GM19468 (cell line): ENCODE data around the gene GBP1.
"Not testable (repeated sequence)": the region's sequence is repeated elsewhere in the genome, so short reads cannot be mapped to it uniquely, and the experiment has no call there.

Source experiments
- ATAC-seq: cut with Tn5 transposase; IDR thresholded peaks from one replicate; pipeline ENCODE4 v1.9.1; 2021; ENCODE audit warnings: mild to moderate bottlenecking, moderate library complexity, moderate number of reproducible peaks; ENCODE audit not compliant: unreplicated experiment; ENCODE audit errors: extremely low read depth

GBP1 gene

DNA sequence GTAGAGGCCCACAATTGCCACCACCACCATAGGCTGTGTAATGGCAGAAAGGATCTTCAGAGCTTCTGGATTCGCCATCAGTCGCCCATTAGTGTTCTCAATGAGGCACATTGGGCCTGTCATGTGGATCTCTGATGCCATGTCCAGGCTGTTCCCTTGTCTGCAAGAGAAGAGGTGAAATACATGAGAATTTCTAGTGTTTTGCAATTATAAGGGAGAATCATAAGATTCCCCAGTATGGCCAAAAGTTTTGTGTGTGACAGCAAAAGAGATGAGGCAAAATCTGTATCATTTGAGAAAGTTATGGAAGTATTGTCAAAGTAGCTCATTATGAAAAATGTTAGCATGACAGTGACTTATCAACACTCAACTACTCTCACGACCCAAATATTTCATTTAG is 1.9 kb downstream of the GBP1 start:
- ATAC-seq, result no peak

DNA sequence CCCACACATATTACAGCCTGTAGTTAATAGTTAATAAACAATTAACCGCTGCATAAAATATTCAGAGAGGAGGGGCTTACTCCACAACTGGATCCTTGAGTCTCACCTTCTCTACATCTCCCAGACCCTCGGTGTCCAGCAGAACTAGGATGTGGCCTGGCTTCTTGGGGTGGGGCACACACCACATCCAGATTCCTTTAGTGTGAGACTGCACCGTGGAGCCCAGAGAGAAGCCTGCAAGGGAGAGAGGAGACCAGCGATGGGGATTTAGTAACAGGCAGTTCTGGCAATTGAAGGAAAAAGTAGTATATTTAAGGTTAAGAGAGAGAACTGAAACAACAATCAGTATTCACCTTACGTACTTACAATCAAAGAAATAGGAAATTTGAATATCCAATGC is 4.9 kb downstream of the GBP1 start:
- no peak for ATAC-seq

GRCh38 chr1:89051955-89052312 is 13.1 kb downstream of the GBP1 start:
- no peak for ATAC-seq

DNA sequence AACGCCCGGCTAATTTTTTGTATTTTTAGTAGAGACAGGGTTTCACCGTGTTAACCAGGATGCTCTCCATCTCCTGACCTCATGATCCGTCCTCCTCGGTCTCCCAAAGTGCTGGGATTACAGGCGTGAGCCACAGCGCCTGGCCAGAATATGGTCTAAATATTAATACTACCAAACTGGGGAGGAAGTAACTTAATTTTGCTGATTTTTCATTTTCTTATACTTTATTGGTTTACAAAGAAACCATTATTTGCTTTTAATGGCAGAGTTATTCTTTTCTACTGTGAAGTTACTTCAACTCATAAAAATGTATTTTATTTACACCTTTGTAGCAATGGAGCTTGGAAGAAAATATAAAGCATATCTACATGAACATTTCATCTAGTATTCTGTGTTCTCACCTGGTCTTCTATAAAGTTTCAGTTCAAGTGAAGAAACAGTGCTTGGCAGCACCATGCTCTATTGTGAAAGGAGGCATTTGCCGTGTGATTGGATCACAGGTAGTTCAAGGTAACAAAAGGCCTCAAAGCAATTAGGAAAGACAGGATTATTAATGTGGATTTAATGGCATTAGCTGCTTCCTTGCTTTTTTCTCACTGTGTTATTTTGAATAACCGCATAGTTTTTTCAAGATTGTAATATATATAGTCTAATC is 13.6 kb downstream of the GBP1 start:
- ATAC-seq, result no peak

DNA sequence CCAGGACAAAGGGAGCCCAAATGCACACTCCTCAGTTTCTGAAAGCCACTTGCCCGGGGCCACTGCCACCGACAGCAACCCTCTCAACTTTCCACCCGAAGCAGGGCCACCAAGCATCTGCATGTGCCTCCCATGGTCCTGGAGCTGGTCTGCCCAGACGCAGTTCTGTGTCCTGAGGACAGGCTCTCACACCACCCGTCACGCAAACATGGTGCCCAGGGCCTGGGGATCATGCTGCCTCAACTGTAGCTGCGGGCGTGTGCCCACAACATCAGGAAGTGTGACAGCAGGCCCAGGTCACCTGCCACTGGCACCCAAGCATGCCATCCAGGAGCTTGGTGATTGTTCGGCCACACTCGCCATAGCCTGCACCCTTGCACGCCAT is 14.4 kb downstream of the GBP1 start:
- ATAC-seq, result no peak

DNA sequence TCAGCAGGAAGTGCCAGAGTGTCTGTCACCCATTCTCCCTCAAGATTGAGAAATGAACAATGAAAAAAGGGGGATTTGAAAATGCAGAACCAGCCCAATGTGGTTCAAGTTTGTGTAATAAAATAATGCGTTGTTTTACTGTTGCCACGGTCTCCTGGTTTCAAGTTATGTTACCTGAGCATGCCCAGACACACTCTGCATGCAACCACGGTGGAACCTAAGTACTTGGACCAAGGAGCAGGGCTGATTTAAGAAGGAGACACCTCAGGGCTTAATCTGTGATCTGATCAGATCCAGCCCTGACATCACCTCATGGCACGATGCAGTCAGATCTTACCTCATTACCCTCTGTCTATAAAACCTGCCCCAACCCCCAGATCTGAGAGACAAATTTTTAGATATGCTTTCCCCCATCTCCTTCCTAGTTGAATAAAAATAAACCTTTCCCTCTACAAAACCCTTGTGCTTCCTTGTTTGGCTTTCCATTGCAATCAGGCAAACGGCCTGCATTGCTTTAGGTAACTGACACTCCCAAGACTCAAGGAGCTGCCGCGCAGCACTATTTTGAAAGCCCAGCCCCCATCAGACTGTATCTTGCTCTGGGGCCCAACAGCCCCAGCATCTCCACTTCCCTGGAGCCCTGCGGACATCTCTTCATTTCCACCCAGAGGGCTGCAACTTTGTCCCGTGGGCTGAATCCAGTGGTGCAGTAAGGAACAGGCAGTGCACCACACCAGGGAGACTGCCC is 14.9 kb downstream of the GBP1 start:
- not testable (repeated sequence) for ATAC-seq

- not testable (repeated sequence) for ATAC-seq
Measured at GRCh38 chr1:89049187-89049586, 15.8 kb downstream of the GBP1 start.

DNA sequence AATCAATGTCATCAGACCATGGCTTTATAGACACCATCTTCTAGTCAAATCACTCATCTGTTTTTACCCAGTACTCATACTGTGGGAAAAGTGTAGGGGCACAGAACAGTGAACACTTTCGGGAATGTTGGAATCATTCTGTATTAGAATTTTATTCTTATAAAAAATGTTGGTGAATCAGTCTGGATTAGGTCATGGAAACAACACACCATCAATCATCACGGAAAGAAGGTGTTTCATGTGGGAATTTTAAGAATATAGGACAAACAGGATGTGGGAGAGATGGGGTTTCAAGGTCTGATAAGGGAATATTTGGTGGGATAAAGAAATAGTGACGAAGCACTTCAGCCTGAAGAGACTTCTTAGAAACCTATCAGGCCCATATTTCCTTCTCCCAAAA is 17.3 kb downstream of the GBP1 start:
- ATAC-seq, result no peak

- not testable (repeated sequence) for ATAC-seq
Measured at GRCh38 chr1:89046318-89047183, 18.5 kb downstream of the GBP1 start.

DNA sequence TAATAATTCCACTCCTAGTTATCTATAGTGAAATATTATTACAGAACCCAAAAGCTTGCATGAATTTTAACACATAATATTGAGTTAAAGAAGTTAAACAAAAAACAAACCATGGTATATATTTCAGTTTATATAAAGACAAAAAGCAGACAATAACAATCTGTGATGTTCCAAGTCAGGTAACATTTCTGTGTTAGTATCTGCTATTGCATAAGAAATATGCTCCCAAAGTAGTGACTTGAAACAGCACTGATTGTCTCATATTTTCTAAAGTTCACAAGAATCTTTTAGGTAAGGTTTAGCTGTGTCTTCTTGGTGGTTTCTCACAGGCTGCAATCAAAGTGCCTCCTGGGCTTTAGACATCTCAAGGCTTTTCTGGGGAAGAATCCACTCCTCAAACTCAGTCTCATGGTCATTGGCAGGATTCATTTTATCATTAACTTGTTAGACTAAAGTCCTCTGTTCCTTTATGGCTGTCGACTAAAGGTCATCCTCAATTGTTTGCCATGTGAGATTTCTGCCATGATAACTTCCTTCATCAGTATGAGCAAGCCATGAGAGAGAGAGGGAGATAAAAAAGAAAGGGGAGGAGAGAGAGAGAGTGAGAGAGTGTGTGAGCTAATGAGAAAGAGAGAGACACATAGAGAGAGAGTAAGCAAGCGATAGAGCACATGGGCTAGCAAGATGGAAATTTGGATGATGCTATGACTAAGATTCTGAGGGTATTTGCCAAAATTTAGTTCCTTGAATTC is 19.9 kb downstream of the GBP1 start:
- no peak for ATAC-seq

- ATAC-seq, result no peak
Measured at GRCh38 chr1:89043940-89044339, 21.1 kb downstream of the GBP1 start.

DNA sequence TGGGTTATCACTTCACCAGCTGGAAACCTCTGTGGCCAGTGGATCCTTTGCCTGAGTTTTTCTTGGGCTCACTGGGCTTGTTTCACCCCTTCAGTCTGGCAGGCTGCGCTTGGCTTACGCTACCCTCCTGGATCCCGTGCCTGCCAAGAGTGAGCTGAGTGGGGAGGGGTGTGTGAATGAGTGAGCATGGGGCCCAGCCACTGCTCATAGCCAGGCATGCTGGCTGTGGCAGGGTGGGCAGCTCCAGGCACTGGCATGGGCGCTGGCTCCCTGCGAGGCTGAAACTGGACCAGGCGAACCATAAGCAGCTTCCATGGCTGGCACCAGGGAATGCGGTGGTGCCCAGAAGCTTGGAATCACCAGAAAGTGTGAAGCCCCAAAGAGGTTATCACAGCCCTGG is 22.5 kb downstream of the GBP1 start:
- ATAC-seq, result no peak

DNA sequence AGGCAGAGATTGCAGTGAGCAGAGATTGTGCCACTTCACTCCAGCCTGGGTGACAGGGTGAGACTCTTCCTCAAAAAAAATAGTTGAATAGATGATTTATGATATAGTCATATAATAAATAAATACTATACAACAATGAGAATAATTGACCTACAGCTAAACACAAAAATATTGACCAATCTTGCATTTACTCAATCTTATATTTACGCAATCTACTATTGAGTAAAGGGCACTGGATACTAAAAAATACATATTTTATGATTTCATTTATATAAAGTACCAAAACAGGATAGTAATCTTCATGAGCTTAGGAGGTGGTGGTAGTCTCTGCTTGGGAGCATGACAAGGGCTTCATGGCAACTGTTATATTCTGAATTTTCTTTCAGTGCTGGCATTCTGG is 23.3 kb downstream of the GBP1 start:
- no peak for ATAC-seq

GRCh38 chr1:89041119-89041641 is 23.8 kb downstream of the GBP1 start:
- peak; percentile 66 for ATAC-seq

DNA sequence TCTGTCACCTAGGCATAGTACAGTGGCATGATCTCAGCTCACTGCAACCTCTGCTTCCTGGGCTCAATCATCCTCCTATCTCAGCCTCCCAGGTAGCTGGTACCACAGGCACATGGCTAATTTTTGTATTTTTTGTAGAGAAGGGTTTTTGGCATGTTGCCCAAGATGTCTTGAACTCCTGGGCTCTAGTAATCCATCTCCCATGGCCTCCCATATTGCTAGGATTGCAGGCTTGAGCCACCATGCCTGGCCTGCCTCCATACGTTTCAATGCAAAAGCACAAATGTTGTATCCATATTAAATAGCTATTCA is 24.7 kb downstream of the GBP1 start:
- no peak for ATAC-seq

DNA sequence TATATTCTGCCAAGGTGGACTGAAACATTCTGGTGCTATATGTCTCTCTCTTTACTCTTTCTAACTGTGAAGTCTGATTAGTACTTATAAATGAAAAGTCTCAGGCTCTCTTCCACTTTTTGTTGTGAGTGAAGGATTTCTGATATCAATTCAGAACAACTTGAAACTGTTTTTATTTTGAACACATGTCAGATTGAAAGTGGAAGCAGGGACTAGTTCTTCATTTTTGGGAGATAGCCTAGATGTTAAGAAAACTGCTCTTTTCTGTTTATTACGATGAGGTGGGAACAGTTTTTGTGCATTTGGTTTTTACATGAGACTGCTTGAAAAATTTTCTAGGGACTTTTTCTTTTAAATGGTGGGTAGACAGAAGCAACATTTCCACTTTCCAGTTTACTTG is 27.8 kb downstream of the GBP1 start:
- no peak for ATAC-seq

DNA sequence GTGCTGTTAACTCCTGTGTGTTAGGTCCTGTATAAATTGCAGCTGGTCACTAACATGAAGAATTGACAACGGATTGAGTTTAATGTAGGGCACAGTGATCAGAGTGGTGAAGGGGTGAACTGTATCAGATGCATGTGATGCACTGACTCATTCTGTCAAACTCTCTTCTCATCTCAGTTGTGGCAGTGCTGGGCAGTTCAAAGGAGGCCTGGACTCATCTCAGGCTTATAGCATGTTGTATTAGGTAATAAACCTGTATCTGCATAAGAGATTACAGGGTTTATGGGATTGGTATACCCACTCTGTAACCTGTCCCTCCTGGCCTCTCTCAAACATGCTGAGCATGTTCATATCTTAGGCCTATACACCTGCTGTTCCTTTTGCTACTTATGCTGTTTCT is 29.9 kb downstream of the GBP1 start:
- no peak for ATAC-seq

DNA sequence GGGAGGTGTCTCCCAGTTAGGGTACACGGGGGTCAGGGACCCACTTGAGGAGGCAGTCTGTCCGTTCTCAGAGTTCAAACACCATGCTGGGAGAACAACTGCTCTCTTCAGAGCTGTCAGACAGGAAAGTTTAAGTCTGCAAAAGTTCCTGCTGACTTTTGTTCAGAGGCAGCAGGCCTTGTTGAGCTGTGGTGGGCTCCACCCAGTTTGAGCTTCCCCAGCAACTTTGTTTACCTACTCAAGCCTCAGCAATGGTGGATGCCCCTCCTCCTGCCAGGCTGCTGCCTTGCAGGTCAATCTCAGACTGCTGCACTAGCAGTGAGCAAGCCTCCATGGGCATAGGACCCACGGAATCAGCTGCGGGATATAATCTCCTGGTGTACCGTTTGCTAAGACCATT is 31.0 kb downstream of the GBP1 start:
- ATAC-seq, result not testable (repeated sequence)

GRCh38 chr1:89029051-89029450 is 36.0 kb downstream of the GBP1 start:
- not testable (repeated sequence) for ATAC-seq

DNA sequence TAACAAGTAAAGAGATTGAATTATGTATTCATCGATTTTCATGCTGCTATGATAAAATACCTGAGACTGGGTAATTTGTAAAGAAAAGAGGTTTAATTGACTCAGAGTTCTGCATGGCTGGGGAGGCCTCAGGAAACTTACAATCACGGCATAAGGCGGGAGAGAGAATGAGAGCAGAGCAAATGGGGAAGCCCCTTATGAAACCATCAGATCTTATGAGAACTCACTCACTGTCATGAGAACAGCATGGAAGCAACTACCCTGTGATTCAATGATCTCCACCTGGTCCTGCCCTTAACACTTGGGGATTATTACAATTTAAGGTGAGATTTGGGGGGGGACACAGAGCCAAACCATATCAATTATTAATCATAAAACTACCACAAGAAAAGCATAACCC is 39.1 kb downstream of the GBP1 start:
- ATAC-seq, result no peak
